ENCODE results near the gene RNF130. TPM values are rescaled to one million over a fixed set of nuclear protein-coding genes. Genes with fewer than 3 reads are reported as not detected.
"Not testable (repeated sequence)": the region's sequence is repeated elsewhere in the genome, so short reads cannot be mapped to it uniquely, and the experiment has no call there.

The RNF130 gene
- total RNA-seq, 1 donor from 2014 or later = 7.7 TPM

GRCh38 chr5:180006141-180006540 is 65.4 kb downstream of the RNF130 start:
- Mint-ChIP-seq H3K4me3 (no peak overlapping the region), H3K9me3 (no peaks in the 10 kb centered on the region), H3K27ac (no peak overlapping the region), H3K36me3 (ENCODE audit: low read depth) (no peaks in the 10 kb centered on the region), H3K27me3 (ENCODE audit: insufficient read depth) (no peaks in the 10 kb centered on the region), H3K4me1 (ENCODE audit: low read depth) (peaks cover 24% of the 10 kb centered on the region)
- intact Hi-C loops (cut with micrococcal nuclease) = no loop called here
- DNase-seq (ENCODE audit: low spot score) = no peak

DNA sequence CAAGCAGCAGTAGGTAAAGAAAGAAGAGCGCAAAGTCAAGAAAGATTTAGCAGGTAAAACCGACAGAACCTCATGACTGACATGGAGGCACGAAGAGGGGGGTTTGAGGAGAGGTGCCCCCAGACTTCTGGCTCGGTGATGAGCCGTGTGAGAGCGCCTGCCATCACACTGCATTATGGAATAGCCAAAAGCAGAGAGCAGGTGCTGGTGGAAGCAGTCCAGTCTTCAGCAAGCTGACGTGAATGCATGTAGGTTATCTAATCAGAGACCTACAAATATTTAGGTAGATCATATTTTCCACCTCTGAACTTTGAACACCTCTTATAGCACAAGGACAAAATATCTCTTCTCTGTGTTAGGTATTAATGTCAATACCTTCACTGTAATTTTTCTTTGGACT is 68.4 kb downstream of the RNF130 start:
- no peak for DNase-seq (ENCODE audit: low spot score)
- Mint-ChIP-seq H3K27ac (no peak overlapping the region), H3K4me1 (ENCODE audit: low read depth) (peaks cover 23% of the 10 kb centered on the region), H3K9me3 (no peaks in the 10 kb centered on the region), H3K27me3 (ENCODE audit: insufficient read depth) (no peaks in the 10 kb centered on the region), H3K4me3 (no peak overlapping the region), H3K36me3 (ENCODE audit: low read depth) (no peaks in the 10 kb centered on the region)
- intact Hi-C loops (cut with micrococcal nuclease) = no loop called here

GRCh38 chr5:180001742-180002141 is 69.8 kb downstream of the RNF130 start:
- H3K27me3 Mint-ChIP-seq (ENCODE audit: insufficient read depth) = no peaks in the 10 kb centered on the region
- intact Hi-C loops (cut with micrococcal nuclease) = no loop called here
- no peak overlapping the region for H3K27ac Mint-ChIP-seq
- peaks cover 1% of the 10 kb centered on the region for H3K9me3 Mint-ChIP-seq
- H3K4me1 Mint-ChIP-seq (ENCODE audit: low read depth) = peaks cover 9% of the 10 kb centered on the region
- no peaks in the 10 kb centered on the region for H3K36me3 Mint-ChIP-seq (ENCODE audit: low read depth)
- DNase-seq (ENCODE audit: low spot score) = no peak
- no peak overlapping the region for H3K4me3 Mint-ChIP-seq

DNA sequence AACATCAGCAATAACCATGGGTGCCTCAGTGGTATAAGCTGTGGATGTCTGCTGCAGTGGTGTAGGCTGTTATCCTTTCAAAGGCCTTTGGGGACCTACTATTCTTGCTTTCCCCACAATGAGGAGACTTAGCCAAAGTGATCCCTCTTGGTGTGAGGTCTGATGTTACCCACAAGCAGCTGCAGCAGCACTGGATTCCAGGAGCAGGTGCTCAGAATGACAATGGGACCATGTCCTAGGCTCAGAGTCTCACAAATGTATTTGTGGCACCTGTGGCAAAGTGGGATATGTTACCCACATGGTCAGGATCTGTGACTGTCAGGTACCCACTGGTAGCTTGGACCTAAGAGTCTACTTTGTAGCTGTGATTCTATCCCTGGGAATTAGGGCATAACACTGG is 70.4 kb downstream of the RNF130 start:
- DNase-seq (ENCODE audit: low spot score) = no peak
- Mint-ChIP-seq H3K27me3 (ENCODE audit: insufficient read depth) (no peaks in the 10 kb centered on the region), H3K4me1 (ENCODE audit: low read depth) (peaks cover 3% of the 10 kb centered on the region), H3K4me3 (no peak overlapping the region), H3K27ac (no peak overlapping the region), H3K36me3 (ENCODE audit: low read depth) (no peaks in the 10 kb centered on the region), H3K9me3 (peaks cover 7% of the 10 kb centered on the region)
- intact Hi-C loops (cut with micrococcal nuclease) = no loop called here

- H3K36me3 Mint-ChIP-seq (ENCODE audit: low read depth) = no peaks in the 10 kb centered on the region
- H3K4me3 Mint-ChIP-seq = no peak overlapping the region
- no peaks in the 10 kb centered on the region for H3K27me3 Mint-ChIP-seq (ENCODE audit: insufficient read depth)
- no peak for DNase-seq (ENCODE audit: low spot score)
- intact Hi-C loops (cut with micrococcal nuclease) = no loop called here
- peaks cover 16% of the 10 kb centered on the region for H3K9me3 Mint-ChIP-seq
- no peaks in the 10 kb centered on the region for H3K4me1 Mint-ChIP-seq (ENCODE audit: low read depth)
- H3K27ac Mint-ChIP-seq = no peak overlapping the region
Measured at GRCh38 chr5:179998485-179998884, 73.1 kb downstream of the RNF130 start.

DNA sequence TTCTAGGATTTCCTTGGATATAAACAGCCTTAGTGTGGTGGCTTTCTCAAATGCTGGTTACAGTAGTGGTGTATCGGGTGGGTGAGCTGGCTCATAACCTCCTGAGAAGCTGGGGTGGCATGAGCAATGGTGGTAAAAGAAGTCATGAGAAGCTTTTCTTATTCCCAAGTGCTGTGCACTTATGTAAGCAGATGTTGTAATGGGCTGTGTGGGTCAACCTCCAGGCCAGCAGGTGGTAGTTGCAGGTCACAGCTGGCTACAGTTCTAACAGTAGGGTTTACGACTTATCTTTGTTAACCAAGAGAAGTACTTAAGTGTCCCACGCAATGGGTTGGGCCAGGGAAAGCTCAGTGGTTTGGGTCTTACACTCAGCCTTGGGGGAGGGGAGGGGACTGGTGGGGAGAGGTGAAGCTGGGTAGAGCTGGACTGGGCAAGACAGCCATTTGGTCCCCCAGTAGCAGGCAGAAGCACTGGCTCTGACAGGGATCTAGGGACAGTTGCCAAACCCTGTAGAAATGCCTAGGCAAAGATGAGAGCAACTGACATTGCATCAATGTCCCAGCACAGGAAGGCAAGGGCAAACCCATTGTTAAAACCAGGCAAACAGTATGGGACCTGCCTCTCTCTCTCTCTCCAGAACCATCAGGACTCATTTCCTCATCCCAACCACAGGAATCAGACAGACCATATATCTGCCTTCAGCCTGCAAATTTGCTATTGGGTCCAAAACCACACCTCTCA is 76.8 kb downstream of the RNF130 start:
- peaks cover 21% of the 10 kb centered on the region for H3K9me3 Mint-ChIP-seq
- no peaks in the 10 kb centered on the region for H3K27me3 Mint-ChIP-seq (ENCODE audit: insufficient read depth)
- no peaks in the 10 kb centered on the region for H3K4me1 Mint-ChIP-seq (ENCODE audit: low read depth)
- no peak overlapping the region for H3K27ac Mint-ChIP-seq
- no peaks in the 10 kb centered on the region for H3K36me3 Mint-ChIP-seq (ENCODE audit: low read depth)
- intact Hi-C loops (cut with micrococcal nuclease) = no loop called here
- DNase-seq (ENCODE audit: low spot score) = no peak
- no peak overlapping the region for H3K4me3 Mint-ChIP-seq

GRCh38 chr5:179992855-179993254 is 78.7 kb downstream of the RNF130 start:
- H3K36me3 Mint-ChIP-seq (ENCODE audit: low read depth); intact Hi-C loops (cut with micrococcal nuclease); DNase-seq (ENCODE audit: low spot score); H3K27ac Mint-ChIP-seq; H3K27me3 Mint-ChIP-seq (ENCODE audit: insufficient read depth); H3K4me3 Mint-ChIP-seq; H3K4me1 Mint-ChIP-seq (ENCODE audit: low read depth): not testable (repeated sequence)
- H3K9me3 Mint-ChIP-seq = peaks cover 21% of the 10 kb centered on the region

- Mint-ChIP-seq H3K9me3 (peaks cover 14% of the 10 kb centered on the region), H3K27me3 (ENCODE audit: insufficient read depth) (peaks cover 5% of the 10 kb centered on the region), H3K4me1 (ENCODE audit: low read depth) (no peaks in the 10 kb centered on the region), H3K27ac (no peak overlapping the region), H3K4me3 (no peak overlapping the region), H3K36me3 (ENCODE audit: low read depth) (no peaks in the 10 kb centered on the region)
- no peak for DNase-seq (ENCODE audit: low spot score)
- intact Hi-C loops (cut with micrococcal nuclease) = no loop called here
Measured at GRCh38 chr5:179991106-179991505, 80.5 kb downstream of the RNF130 start.

GRCh38 chr5:179990525-179990924 is 81.0 kb downstream of the RNF130 start:
- H3K27ac Mint-ChIP-seq; intact Hi-C loops (cut with micrococcal nuclease); H3K36me3 Mint-ChIP-seq (ENCODE audit: low read depth); H3K4me3 Mint-ChIP-seq; DNase-seq (ENCODE audit: low spot score); H3K4me1 Mint-ChIP-seq (ENCODE audit: low read depth); H3K27me3 Mint-ChIP-seq (ENCODE audit: insufficient read depth): not testable (repeated sequence)
- H3K9me3 Mint-ChIP-seq = peaks cover 10% of the 10 kb centered on the region

GRCh38 chr5:179986328-179986727 is 85.2 kb downstream of the RNF130 start:
- no peaks in the 10 kb centered on the region for H3K36me3 Mint-ChIP-seq (ENCODE audit: low read depth)
- H3K4me1 Mint-ChIP-seq (ENCODE audit: low read depth) = no peaks in the 10 kb centered on the region

DNA sequence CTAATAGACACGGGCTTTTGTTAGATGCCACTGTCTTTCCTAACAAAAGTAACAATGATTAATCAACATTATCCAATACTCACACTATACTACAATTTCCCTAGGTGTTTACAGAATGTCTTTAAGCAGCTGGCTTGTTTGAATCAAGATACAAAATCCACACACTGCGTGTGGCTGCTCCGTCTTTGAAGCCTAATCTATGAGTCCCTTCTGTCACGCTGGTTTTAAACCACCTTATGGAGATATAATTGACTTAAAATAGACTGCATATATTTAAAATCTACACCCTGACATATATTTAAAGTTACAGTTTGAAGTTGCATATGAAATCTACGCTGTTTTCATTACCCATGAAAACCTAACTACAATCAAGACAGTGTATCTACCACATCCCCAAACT is 89.9 kb downstream of the RNF130 start:
- peaks cover 2% of the 10 kb centered on the region for H3K27me3 Mint-ChIP-seq (ENCODE audit: insufficient read depth)
- intact Hi-C loops (cut with micrococcal nuclease) = no loop called here
- H3K9me3 Mint-ChIP-seq = no peaks in the 10 kb centered on the region
- no peak overlapping the region for H3K27ac Mint-ChIP-seq
- no peaks in the 10 kb centered on the region for H3K36me3 Mint-ChIP-seq (ENCODE audit: low read depth)
- DNase-seq (ENCODE audit: low spot score) = no peak
- H3K4me1 Mint-ChIP-seq (ENCODE audit: low read depth) = no peaks in the 10 kb centered on the region
- no peak overlapping the region for H3K4me3 Mint-ChIP-seq

More at GRCh38 chr5:179986328-179986727, 85.2 kb downstream of the RNF130 start:
- Mint-ChIP-seq H3K27ac (no peak overlapping the region), H3K27me3 (ENCODE audit: insufficient read depth) (peaks cover 8% of the 10 kb centered on the region), H3K9me3 (no peaks in the 10 kb centered on the region), H3K4me3 (no peak overlapping the region)
- intact Hi-C loops (cut with micrococcal nuclease) = no loop called here
- no peak for DNase-seq (ENCODE audit: low spot score)

DNA sequence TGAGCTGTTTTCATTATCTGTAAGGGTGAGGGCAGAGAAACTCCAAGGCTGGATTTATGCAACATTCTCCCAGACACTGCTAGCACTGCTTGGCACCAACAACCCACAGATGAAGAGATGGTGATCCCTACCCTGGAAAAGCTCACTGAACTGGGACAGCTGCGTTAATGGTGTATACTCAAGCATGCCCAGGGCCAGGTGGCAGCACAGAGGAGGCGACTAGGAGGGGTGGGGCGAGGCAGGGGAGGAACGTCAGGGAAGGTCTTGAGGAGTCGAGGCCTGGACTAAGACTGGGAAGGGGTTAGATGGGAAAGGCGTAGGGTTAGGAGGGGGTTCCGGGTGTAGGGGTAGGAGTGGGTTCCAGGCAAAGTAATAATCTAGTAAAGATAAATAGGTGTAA is 90.8 kb downstream of the RNF130 start:
- peaks cover 2% of the 10 kb centered on the region for H3K27me3 Mint-ChIP-seq (ENCODE audit: insufficient read depth)
- DNase-seq (ENCODE audit: low spot score) = no peak
- H3K4me3 Mint-ChIP-seq = no peak overlapping the region
- no peaks in the 10 kb centered on the region for H3K4me1 Mint-ChIP-seq (ENCODE audit: low read depth)
- no peak overlapping the region for H3K27ac Mint-ChIP-seq
- intact Hi-C loops (cut with micrococcal nuclease) = no loop called here
- no peaks in the 10 kb centered on the region for H3K36me3 Mint-ChIP-seq (ENCODE audit: low read depth)
- H3K9me3 Mint-ChIP-seq = no peaks in the 10 kb centered on the region

DNA sequence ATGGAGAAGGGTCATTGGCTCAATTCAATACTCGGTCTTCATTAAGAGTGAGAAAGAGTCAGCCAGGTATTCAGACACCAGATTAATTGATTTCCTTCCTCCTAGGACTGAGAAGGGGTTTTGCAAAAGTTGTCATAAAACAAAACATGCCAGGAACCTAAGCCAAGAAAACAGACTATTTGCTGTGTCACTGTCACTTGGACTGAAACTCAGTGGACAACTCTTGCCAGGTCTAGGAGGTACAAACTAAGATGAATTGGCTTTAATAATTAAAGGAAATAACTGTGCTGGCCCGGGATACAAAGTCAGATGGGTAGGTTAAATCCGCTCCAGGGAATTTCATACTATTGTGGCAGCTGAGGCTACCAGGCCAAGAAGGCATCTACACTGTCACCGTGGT is 92.8 kb downstream of the RNF130 start:
- Mint-ChIP-seq H3K27me3 (ENCODE audit: insufficient read depth) (no peaks in the 10 kb centered on the region), H3K27ac (no peak overlapping the region), H3K4me3 (no peak overlapping the region), H3K4me1 (ENCODE audit: low read depth) (no peaks in the 10 kb centered on the region), H3K36me3 (ENCODE audit: low read depth) (no peaks in the 10 kb centered on the region), H3K9me3 (no peaks in the 10 kb centered on the region)
- no peak for DNase-seq (ENCODE audit: low spot score)
- intact Hi-C loops (cut with micrococcal nuclease) = loop anchor here (10.0 kb wide), 1 partner anchor 174 kb away; the partner anchor contains the start of gene MGAT4B

DNA sequence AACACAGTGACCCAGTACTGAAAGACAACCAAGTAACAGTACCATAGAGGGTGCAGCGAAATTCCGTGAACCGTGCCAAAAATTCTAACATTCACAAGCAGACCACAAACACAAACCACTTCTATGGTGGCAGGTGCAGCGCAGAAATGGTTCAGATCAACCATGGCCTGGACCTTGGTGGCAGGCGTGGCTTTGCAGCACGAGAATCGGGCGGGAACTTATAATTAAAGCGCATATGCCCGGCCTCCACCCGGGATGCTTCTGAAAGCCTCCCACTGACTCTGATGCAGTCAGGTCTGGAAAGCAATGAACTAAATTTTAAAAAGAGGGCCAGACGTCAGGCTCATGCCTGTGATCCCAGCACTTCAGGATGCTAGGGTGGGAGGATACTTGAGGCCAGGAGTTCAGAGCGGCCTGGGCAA is 95.8 kb downstream of the RNF130 start:
- intact Hi-C loops (cut with micrococcal nuclease) = loop anchor here (10.0 kb wide), 1 partner anchor 171 kb away; the partner anchor contains the start of gene MGAT4B
- no peaks in the 10 kb centered on the region for H3K36me3 Mint-ChIP-seq (ENCODE audit: low read depth)
- no peak overlapping the region for H3K27ac Mint-ChIP-seq

More for the DNA sequence above, 95.8 kb downstream of the RNF130 start:
- no peak for DNase-seq (ENCODE audit: low spot score)
- no peaks in the 10 kb centered on the region for H3K9me3 Mint-ChIP-seq
- peaks cover 8% of the 10 kb centered on the region for H3K4me1 Mint-ChIP-seq (ENCODE audit: low read depth)
- H3K27me3 Mint-ChIP-seq (ENCODE audit: insufficient read depth) = no peaks in the 10 kb centered on the region
- no peak overlapping the region for H3K4me3 Mint-ChIP-seq
